Activated naive CD8-positive, alpha-beta T cell (primary cell): ENCODE measurements around the gene PCDHGB7.
"Not testable (repeated sequence)": the region's sequence is repeated elsewhere in the genome, so short reads cannot be mapped to it uniquely, and the experiment has no call there.

Experiments used
- H3K27ac Mint-ChIP-seq: one replicate; pipeline ENCODE4 v1.8.0; 2021; ENCODE audit warnings: mixed read lengths
- H3K27me3 Mint-ChIP-seq: one replicate; pipeline ENCODE4 v1.8.0; 2021; ENCODE audit warnings: mixed read lengths
- H3K36me3 Mint-ChIP-seq: one replicate; pipeline ENCODE4 v1.8.0; 2021; ENCODE audit warnings: mixed read lengths
- H3K4me1 Mint-ChIP-seq: one replicate; pipeline ENCODE4 v1.8.0; 2021; ENCODE audit warnings: low read depth, mixed read lengths
- H3K4me3 Mint-ChIP-seq: one replicate; pipeline ENCODE4 v1.8.0; 2021; ENCODE audit warnings: mild to moderate bottlenecking, mixed read lengths
- H3K9me3 Mint-ChIP-seq: one replicate; pipeline ENCODE4 v1.8.0; 2021; ENCODE audit warnings: low read depth, mixed read lengths

PCDHGB7 gene

DNA sequence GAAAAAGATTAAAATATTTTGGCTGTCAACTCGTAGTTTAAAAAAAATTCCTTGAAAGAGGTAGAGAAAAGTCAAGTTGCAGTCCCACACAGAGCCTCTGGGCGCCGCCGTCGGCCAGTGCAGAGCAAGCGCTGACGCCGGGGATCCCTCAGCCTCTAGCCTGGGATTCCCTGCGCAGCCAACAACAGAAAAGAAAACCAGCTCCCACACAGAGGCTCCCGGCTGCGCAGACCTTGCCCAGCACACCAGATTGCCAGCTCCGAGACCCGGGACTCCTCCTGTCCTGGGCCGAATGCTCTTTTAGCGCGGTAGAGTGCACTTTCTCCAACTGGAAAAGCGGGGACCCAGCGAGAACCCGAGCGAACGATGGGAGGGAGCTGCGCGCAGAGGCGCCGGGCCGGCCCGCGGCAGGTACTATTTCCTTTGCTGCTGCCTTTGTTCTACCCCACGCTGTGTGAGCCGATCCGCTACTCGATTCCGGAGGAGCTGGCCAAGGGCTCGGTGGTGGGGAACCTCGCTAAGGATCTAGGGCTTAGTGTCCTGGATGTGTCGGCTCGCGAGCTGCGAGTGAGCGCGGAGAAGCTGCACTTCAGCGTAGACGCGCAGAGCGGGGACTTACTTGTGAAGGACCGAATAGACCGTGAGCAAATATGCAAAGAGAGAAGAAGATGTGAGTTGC, at the start of gene PCDHGB7:
Gene PCDHGB7 (plus strand): TSS at position 184 of the 679 bp plus-strand sequence. CDS start 183 bp downstream, at position 367.
- Mint-ChIP-seq H3K9me3 (peaks cover 20% of the 10 kb centered on the region), H3K36me3 (peaks cover 35% of the 10 kb centered on the region), H3K27ac (peak within 1 kb of the TSS; percentile 50)

GRCh38 chr5:141369994-141370848, 47.3 kb upstream of the PCDHGB7 start, which contains the start of gene PCDHGB3:
Gene PCDHGB3 (plus strand): TSS chr5:141370242. CDS start chr5:141370395, 153 bp downstream.
- peaks cover 6% of the 10 kb centered on the region for H3K9me3 Mint-ChIP-seq

More for the DNA sequence above, at the start of gene PCDHGB7:
- peaks cover 55% of the 10 kb centered on the region for H3K27me3 Mint-ChIP-seq
- H3K4me3 Mint-ChIP-seq: peak within 1 kb of the TSS; percentile 79
- peaks cover 25% of the 10 kb centered on the region for H3K4me1 Mint-ChIP-seq

DNA sequence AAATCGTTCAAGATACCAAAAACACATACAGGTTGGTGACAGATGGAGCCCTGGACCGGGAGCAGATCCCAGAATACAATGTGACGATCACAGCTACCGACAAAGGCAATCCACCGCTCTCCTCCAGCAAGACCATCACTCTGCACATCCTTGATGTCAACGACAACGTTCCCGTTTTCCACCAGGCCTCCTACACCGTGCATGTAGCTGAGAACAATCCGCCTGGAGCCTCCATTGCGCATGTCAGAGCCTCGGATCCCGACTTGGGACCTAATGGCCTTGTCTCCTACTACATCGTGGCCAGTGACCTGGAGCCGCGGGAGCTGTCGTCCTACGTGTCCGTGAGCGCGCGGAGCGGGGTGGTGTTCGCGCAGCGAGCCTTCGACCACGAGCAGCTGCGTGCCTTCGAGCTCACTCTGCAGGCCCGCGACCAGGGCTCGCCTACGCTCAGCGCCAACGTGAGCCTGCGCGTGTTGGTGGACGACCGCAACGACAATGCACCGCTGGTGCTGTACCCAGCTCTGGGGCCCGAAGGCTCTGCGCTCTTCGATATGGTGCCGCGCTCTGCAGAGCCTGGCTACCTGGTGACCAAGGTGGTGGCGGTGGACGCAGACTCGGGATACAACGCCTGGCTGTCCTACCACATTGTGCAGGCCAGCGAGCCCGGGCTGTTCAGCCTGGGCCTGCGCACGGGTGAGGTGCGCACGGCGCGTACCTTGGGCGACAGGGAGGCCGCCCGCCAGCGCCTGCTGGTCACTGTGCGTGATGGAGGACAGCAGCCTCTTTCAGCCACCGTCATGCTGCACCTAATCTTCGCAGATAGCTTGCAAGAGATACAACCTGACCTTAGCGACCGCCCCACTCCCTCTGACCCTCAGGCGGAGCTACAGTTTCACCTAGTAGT, 45.7 kb upstream of the PCDHGB7 start:
- H3K27me3 Mint-ChIP-seq: peaks cover 55% of the 10 kb centered on the region
- H3K27ac Mint-ChIP-seq: no peak overlapping the region
- H3K9me3 Mint-ChIP-seq: peaks cover 3% of the 10 kb centered on the region
- H3K4me1 Mint-ChIP-seq: peaks cover 9% of the 10 kb centered on the region
- no peak overlapping the region for H3K4me3 Mint-ChIP-seq
- H3K36me3 Mint-ChIP-seq: peaks cover 11% of the 10 kb centered on the region

More at GRCh38 chr5:141369994-141370848, 47.3 kb upstream of the PCDHGB7 start, which contains the start of gene PCDHGB3:
- Mint-ChIP-seq H3K36me3 (peaks cover 18% of the 10 kb centered on the region), H3K4me1 (peaks cover 9% of the 10 kb centered on the region), H3K27me3 (peaks cover 62% of the 10 kb centered on the region), H3K27ac (no peak within 1 kb of the TSS), H3K4me3 (peak within 1 kb of the TSS; percentile 82)

- Mint-ChIP-seq H3K9me3 (peaks cover 3% of the 10 kb centered on the region), H3K27ac (no peak within 1 kb of the TSS), H3K4me3 (peak within 1 kb of the TSS; percentile 61), H3K4me1 (peaks cover 9% of the 10 kb centered on the region), H3K36me3 (peaks cover 10% of the 10 kb centered on the region), H3K27me3 (peaks cover 53% of the 10 kb centered on the region)
These were observed 43.7 kb upstream of the PCDHGB7 start, which contains the start of gene PCDHGA6 for GRCh38 chr5:141373673-141374317. Gene PCDHGA6 (plus strand): TSS chr5:141373891. CDS start chr5:141374084, 193 bp downstream.

DNA sequence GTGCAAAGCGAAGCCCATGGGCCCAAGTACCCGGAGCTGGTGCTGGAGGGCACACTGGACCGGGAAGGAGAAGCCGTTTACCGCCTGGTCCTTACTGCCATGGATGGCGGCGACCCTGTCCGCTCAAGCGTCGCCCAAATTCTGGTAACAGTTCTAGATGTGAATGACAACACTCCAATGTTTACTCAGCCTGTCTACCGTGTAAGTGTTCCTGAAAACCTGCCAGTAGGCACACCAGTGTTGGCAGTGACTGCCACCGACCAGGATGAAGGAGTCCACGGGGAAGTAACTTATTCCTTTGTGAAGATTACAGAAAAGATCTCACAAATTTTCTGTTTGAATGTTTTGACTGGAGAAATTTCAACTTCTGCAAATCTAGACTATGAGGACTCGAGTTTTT, 42.9 kb upstream of the PCDHGB7 start:
- no peak overlapping the region for H3K4me3 Mint-ChIP-seq
- no peak overlapping the region for H3K27ac Mint-ChIP-seq
- H3K4me1 Mint-ChIP-seq: peaks cover 8% of the 10 kb centered on the region
- H3K36me3 Mint-ChIP-seq: peaks cover 13% of the 10 kb centered on the region
- H3K9me3 Mint-ChIP-seq: peaks cover 3% of the 10 kb centered on the region
- peaks cover 57% of the 10 kb centered on the region for H3K27me3 Mint-ChIP-seq

DNA sequence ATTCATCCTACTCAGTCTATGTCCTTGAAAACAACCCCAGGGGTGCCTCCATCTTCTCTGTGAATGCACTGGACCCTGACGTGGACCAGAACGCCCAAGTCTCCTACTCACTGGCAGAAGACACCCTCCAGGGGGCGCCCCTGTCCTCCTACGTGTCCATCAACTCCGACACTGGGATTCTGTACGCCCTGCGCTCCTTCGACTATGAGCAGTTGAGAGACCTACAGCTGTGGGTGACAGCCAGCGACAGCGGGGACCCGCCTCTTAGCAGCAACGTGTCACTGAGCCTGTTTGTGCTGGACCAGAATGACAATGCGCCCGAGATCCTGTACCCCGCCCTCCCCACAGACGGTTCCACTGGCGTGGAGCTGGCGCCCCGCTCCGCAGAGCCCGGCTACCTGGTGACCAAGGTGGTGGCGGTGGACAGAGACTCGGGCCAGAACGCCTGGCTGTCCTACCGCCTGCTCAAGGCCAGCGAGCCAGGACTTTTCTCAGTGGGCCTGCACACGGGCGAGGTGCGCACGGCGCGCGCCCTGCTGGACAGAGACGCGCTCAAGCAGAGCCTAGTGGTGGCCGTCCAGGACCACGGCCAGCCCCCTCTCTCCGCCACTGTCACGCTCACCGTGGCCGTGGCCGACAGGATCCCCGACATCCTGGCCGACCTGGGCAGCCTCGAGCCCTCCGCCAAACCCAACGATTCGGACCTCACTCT, 41.9 kb upstream of the PCDHGB7 start:
- Mint-ChIP-seq H3K36me3 (peaks cover 13% of the 10 kb centered on the region), H3K27me3 (peaks cover 57% of the 10 kb centered on the region)
- H3K27ac Mint-ChIP-seq, H3K9me3 Mint-ChIP-seq, H3K4me3 Mint-ChIP-seq, H3K4me1 Mint-ChIP-seq: not testable (repeated sequence)

DNA sequence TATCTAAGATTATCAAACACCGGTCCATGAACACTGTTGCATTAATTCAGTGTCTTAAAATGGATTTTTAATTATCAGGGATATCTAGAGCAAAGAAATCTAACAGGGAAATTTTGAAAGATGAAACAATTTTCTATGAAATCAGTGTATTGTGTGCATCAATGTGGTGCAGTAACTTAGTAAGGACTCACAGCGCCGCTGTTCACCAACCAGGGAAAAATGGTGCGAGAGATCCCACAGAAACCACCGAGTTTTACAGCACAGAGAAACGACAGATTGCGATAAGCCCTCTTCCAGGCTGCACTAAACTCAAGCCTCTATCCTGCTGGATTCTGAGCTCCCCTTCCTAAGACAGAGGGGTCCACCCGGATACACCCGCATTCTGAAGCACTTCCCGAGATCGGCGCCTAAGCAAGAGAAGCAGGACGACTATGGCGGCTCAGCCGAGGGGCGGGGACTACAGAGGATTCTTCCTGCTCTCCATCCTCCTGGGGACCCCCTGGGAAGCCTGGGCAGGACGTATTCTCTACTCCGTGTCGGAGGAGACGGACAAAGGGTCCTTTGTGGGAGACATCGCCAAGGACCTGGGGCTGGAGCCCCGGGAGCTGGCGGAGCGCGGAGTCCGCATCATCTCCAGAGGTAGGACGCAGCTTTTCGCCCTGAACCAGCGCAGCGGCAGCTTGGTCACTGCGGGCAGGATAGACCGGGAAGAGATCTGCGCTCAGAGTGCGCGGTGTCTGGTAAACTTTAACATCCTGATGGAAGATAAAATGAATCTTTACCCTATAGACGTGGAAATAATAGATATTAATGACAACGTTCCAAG, 34.8 kb upstream of the PCDHGB7 start, which contains the start of gene PCDHGA7:
Gene PCDHGA7 (plus strand): TSS at position 274 of the 826 bp plus-strand sequence. CDS start 158 bp downstream, at position 432.
- peaks cover 15% of the 10 kb centered on the region for H3K9me3 Mint-ChIP-seq
- H3K4me3 Mint-ChIP-seq: peak within 1 kb of the TSS; percentile 82

DNA sequence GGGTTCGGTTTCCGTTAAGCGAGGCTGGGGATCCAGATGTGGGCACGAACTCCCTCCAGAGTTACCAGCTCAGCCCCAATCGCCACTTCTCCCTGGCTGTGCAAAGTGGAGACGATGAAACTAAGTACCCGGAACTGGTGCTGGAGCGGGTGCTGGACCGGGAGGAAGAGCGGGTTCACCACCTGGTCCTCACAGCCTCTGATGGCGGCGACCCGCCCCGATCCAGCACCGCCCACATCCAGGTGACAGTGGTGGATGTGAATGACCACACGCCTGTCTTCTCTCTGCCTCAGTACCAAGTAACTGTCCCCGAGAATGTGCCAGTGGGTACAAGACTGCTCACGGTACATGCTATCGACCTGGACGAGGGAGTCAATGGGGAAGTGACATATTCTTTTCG, 34.1 kb upstream of the PCDHGB7 start:
- Mint-ChIP-seq H3K27ac (no peak overlapping the region), H3K9me3 (peaks cover 16% of the 10 kb centered on the region), H3K4me3 (peak overlapping the region; percentile 82), H3K27me3 (peaks cover 73% of the 10 kb centered on the region), H3K36me3 (peaks cover 18% of the 10 kb centered on the region), H3K4me1 (no peaks in the 10 kb centered on the region)

More for the DNA sequence above, 34.8 kb upstream of the PCDHGB7 start, which contains the start of gene PCDHGA7:
- no peak within 1 kb of the TSS for H3K27ac Mint-ChIP-seq
- no peaks in the 10 kb centered on the region for H3K4me1 Mint-ChIP-seq
- H3K36me3 Mint-ChIP-seq: peaks cover 15% of the 10 kb centered on the region
- H3K27me3 Mint-ChIP-seq: peaks cover 70% of the 10 kb centered on the region

DNA sequence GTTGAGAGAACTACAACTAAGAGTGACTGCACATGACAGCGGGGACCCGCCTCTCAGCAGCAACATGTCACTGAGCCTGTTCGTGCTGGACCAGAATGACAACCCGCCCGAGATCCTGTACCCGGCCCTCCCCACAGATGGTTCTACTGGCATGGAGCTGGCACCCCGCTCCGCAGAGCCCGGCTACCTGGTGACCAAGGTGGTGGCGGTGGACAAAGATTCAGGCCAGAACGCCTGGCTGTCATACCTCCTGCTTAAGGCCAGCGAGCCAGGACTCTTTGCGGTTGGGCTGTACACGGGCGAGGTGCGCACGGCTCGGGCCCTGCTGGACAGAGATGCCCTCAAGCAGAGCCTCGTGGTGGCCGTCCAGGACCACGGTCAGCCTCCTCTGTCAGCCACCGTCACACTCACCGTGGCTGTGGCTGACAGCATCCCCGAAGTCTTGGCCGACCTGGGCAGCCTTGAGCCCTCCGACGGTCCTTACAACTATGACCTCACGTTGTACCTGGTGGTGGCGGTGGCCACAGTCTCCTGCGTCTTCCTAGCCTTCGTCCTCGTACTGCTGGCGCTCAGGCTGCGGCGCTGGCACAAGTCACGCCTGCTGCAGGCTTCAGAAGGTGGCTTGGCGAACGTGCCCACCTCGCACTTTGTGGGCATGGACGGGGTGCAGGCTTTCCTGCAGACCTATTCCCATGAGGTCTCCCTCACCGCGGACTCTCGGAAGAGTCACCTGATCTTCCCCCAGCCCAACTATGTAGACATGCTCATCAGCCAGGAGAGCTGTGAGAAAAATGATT, 32.8 kb upstream of the PCDHGB7 start:
- no peak overlapping the region for H3K27ac Mint-ChIP-seq
- peaks cover 18% of the 10 kb centered on the region for H3K9me3 Mint-ChIP-seq
- peaks cover 16% of the 10 kb centered on the region for H3K36me3 Mint-ChIP-seq
- H3K4me1 Mint-ChIP-seq: no peaks in the 10 kb centered on the region
- no peak overlapping the region for H3K4me3 Mint-ChIP-seq
- H3K27me3 Mint-ChIP-seq: peaks cover 70% of the 10 kb centered on the region

DNA sequence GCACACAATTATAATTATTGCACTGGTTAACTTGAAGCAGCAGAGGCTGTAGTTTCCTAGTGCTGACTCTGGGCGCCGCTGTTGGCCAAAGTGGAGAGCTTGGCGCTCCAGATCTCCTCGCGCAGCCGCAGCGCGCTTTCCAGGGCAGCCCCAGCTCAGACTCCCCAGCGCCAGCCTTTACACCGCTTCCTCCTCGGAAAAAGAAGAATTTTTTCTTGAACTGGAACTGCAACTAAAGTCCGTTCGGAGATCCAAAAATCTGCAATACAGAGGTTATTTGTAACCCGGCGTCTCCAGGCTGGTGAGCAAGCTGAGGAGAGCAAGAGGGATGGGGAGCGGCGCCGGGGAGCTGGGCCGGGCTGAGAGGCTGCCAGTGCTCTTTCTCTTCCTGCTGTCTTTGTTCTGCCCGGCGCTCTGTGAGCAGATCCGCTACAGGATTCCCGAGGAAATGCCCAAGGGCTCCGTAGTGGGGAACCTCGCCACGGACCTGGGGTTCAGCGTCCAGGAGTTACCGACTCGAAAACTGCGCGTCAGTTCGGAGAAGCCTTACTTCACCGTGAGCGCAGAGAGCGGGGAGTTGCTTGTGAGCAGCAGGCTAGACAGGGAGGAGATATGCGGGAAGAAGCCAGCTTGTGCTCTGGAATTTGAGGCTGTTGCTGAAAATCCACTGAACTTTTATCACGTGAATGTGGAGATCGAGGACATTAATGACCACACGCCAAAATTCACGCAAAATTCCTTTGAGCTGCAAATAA, 29.7 kb upstream of the PCDHGB7 start, which contains the start of gene PCDHGB4:
Gene PCDHGB4 (plus strand): TSS at position 142 of the 755 bp plus-strand sequence. CDS start 187 bp downstream, at position 329.
- Mint-ChIP-seq H3K36me3 (peaks cover 12% of the 10 kb centered on the region), H3K27ac (peak within 1 kb of the TSS; percentile 6), H3K9me3 (peaks cover 22% of the 10 kb centered on the region), H3K27me3 (peaks cover 65% of the 10 kb centered on the region), H3K4me3 (peak within 1 kb of the TSS; percentile 52)
- not testable (repeated sequence) for H3K4me1 Mint-ChIP-seq

DNA sequence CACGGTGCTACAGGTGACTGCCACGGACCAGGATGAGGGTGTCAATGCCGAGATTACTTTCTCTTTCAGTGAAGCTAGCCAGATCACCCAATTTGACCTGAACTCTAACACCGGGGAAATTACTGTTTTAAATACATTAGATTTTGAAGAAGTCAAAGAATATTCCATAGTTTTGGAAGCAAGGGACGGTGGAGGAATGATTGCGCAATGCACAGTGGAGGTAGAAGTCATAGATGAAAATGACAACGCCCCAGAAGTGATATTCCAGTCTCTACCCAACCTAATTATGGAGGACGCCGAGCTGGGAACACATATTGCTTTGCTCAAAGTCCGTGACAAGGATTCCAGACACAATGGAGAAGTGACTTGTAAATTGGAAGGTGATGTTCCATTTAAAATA, 28.8 kb upstream of the PCDHGB7 start:
- Mint-ChIP-seq H3K27ac (peak overlapping the region; percentile 6), H3K27me3 (peaks cover 64% of the 10 kb centered on the region), H3K9me3 (peaks cover 26% of the 10 kb centered on the region), H3K4me1 (no peaks in the 10 kb centered on the region), H3K4me3 (no peak overlapping the region), H3K36me3 (peaks cover 12% of the 10 kb centered on the region)
